ENCODE results near the gene ABCD1. TPM values are rescaled to one million over a fixed set of nuclear protein-coding genes. Genes with fewer than 3 reads are reported as not detected.

ABCD1 gene
- total and polyA plus RNA-seq, 8 donors: 5.8 to 13.2 (median 9.8) TPM

- intact Hi-C loops (cut with DNase I): no loop called here
- no peak for TF ChIP-seq CTCF (IDR thresholded peaks at IDR 0.05)
- ATAC-seq: no peak
- Histone ChIP-seq H3K4me3 (no peak overlapping the region), H3K27me3 (no peaks in the 10 kb centered on the region), H3K27ac (no peak overlapping the region), H3K36me3 (no peaks in the 10 kb centered on the region), H3K4me1 (no peaks in the 10 kb centered on the region), H3K9me3 (no peaks in the 10 kb centered on the region)
- WGBS, 2 donors: 76 to 77% methylated on average over 23 to 24 of the region's 24 CpGs
- DNase-seq: peak in 4 of 6 donors; percentile 15 to 78 (median 47)
- no peak for FAIRE-seq
Measured at GRCh38 chrX:153685751-153686696, 38.6 kb upstream of the ABCD1 start.

DNA sequence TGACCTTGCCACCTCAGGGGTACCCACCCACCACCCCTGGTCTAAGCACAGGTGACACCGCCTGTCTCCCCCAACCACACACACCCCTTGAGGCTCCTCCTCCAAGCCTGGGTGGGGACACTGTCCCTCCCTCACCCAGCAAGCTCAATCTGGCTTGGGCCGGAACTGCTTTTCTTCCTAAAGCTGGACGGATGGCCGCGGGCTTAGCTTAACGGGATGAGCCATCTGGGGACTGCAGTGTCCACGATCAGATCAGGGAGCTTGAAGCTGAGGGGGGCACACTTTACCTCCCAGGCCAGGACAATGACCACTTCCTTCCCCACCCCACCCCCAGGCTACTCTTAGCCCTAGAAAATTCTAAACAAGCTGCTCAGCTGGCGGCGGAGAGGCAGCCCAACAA, 37.9 kb upstream of the ABCD1 start:
- H3K4me3 ChIP-seq: no peak overlapping the region
- H3K4me1 ChIP-seq: no peaks in the 10 kb centered on the region
- FAIRE-seq (no peak), DNase-seq (peak in 3 of 6 donors; percentile 28 to 60 (median 44)), ATAC-seq (no peak)
- no peaks in the 10 kb centered on the region for H3K9me3 ChIP-seq
- intact Hi-C loops (cut with DNase I): no loop called here
- H3K27me3 ChIP-seq: no peaks in the 10 kb centered on the region
- WGBS, 2 donors: 46 to 59% methylated on average over 9 of the region's 9 CpGs
- H3K36me3 ChIP-seq: no peaks in the 10 kb centered on the region
- TF ChIP-seq CTCF (IDR thresholded peaks at IDR 0.05): no peak
- no peak overlapping the region for H3K27ac ChIP-seq

- Histone ChIP-seq H3K9me3 (no peaks in the 10 kb centered on the region), H3K27me3 (no peaks in the 10 kb centered on the region), H3K4me1 (no peaks in the 10 kb centered on the region), H3K4me3 (peak within 1 kb of the TSS in 3 of 4 donors; percentile 10 to 37 (median 34)), H3K27ac (no peak within 1 kb of the TSS), H3K36me3 (no peaks in the 10 kb centered on the region)
- ATAC-seq (peak; percentile 70 to 87 (median 80)), FAIRE-seq (no peak), DNase-seq (peak; percentile 66 to 88 (median 80))
- intact Hi-C loops (cut with DNase I): no loop called here
- peak in 2 of 4 donors; percentile 7 to 17 for TF ChIP-seq CTCF (IDR thresholded peaks at IDR 0.05)
- 3 to 28% methylated on average over 15 to 53 of the region's 66 CpGs for WGBS, 2 donors
Measured at GRCh38 chrX:153687121-153688039, 37.3 kb upstream of the ABCD1 start, which contains the start of gene SLC6A8. SLC6A8 (plus strand) TSS chrX:153687926; CDS start chrX:153688575, 649 bp downstream.

GRCh38 chrX:153688071-153688470, 36.6 kb upstream of the ABCD1 start:
- H3K9me3 ChIP-seq: no peaks in the 10 kb centered on the region
- intact Hi-C loops (cut with DNase I): no loop called here
- H3K4me3 ChIP-seq: peak overlapping the region in 1 of 4 donors; percentile 34
- H3K4me1 ChIP-seq: no peaks in the 10 kb centered on the region
- WGBS, 2 donors: 1 to 26% methylated on average over 18 to 68 of the region's 69 CpGs
- DNase-seq (peak in 1 of 6 donors; percentile 29), ATAC-seq (no peak), FAIRE-seq (no peak)
- no peak for TF ChIP-seq CTCF (IDR thresholded peaks at IDR 0.05)
- H3K27me3 ChIP-seq: no peaks in the 10 kb centered on the region
- H3K36me3 ChIP-seq: no peaks in the 10 kb centered on the region
- no peak overlapping the region for H3K27ac ChIP-seq

All from pancreas (tissue), 10 donors.